HepG2 (cell line): Measurements from ENCODE around the gene PCNA. TPM values are rescaled to one million over a fixed set of nuclear protein-coding genes. Genes with fewer than 3 reads are reported as not detected.

Experiments
- ARID5B ChIP-seq: IDR thresholded peaks from 2 replicates; pipeline ENCODE4 v1.4.0; 2020; ENCODE audit warnings: mild to moderate bottlenecking, missing genetic modification reagents
- CBFB ChIP-seq: sonication (generic); formaldehyde crosslinking; IDR thresholded peaks from 2 replicates; pipeline ENCODE4 v1.4.0; 2020; ENCODE audit warnings: missing genetic modification reagents
- HOXA9 ChIP-seq: sonication (generic); formaldehyde crosslinking; IDR thresholded peaks from 2 replicates; pipeline ENCODE4 v1.8.1; 2022; ENCODE audit warnings: missing genetic modification reagents, mild to moderate bottlenecking, moderate library complexity, borderline replicate concordance
- ONECUT2 ChIP-seq: sonication (generic); formaldehyde crosslinking; IDR thresholded peaks from 2 replicates; pipeline ENCODE4 v1.4.0; 2020; ENCODE audit warnings: missing genetic modification reagents
- RAD51 ChIP-seq: fragments of 450-650 bp; IDR thresholded peaks from 2 replicates; pipeline ENCODE4 v1.6.1; 2016; ENCODE audit warnings: borderline replicate concordance
- REPIN1 ChIP-seq: sonication (generic); formaldehyde crosslinking; IDR thresholded peaks from 2 replicates; pipeline ENCODE4 v1.8.0; 2022; ENCODE audit warnings: missing genetic modification reagents, low read depth, mild to moderate bottlenecking, borderline replicate concordance
- SIN3A ChIP-seq: IDR thresholded peaks from 2 replicates; pipeline ENCODE4 v1.6.1; 2011; ENCODE audit warnings: low read depth, mild to moderate bottlenecking, control low read depth, low read length, borderline replicate concordance
- SOX13 ChIP-seq, 3 experiments: fragments of 450-650 bp in 1 of 3; sonication (generic) in 1 of 3; formaldehyde crosslinking in 1 of 3; IDR thresholded peaks in 2 of 3; conservative IDR thresholded peaks in 1 of 3; 2 replicates each; pipeline versions ENCODE4 v1.5.0 to v1.6.1; 2016 to 2020; ENCODE audit warnings: antibody characterized with exemption in 1 of 3, mild to moderate bottlenecking in 1 of 3, missing compliant biosample characterization in 1 of 3, missing genetic modification reagents in 1 of 3, moderate library complexity in 1 of 3
- SOX5 ChIP-seq: IDR thresholded peaks from 2 replicates; pipeline ENCODE4 v1.6.1; 2016; ENCODE audit warnings: borderline replicate concordance
- ZMYM2 ChIP-seq: sonication (generic); formaldehyde crosslinking; IDR thresholded peaks from 2 replicates; pipeline ENCODE4 v1.8.0; 2022; ENCODE audit warnings: mild to moderate bottlenecking, missing genetic modification reagents
- ZMYM3 ChIP-seq: sonication (generic); formaldehyde crosslinking; IDR thresholded peaks from 2 replicates; pipeline ENCODE4 v1.5.1; 2020; ENCODE audit warnings: mild to moderate bottlenecking, missing genetic modification reagents
- ZNF121 ChIP-seq: sonication (generic); formaldehyde crosslinking; IDR thresholded peaks from 2 replicates; pipeline ENCODE4 v1.5.0; 2020; ENCODE audit warnings: mild to moderate bottlenecking, missing genetic modification reagents
- ZNF343 ChIP-seq: sonication (generic); formaldehyde crosslinking; IDR thresholded peaks from 2 replicates; pipeline ENCODE4 v1.4.0; 2020; ENCODE audit warnings: mild to moderate bottlenecking, missing genetic modification reagents
- ZNF605 ChIP-seq: sonication (generic); formaldehyde crosslinking; IDR thresholded peaks from 2 replicates; pipeline ENCODE4 v1.8.0; 2022; ENCODE audit warnings: mild to moderate bottlenecking, missing genetic modification reagents
- ZNF709 ChIP-seq: sonication (generic); formaldehyde crosslinking; IDR thresholded peaks from 2 replicates; pipeline ENCODE4 v1.5.0; 2020; ENCODE audit warnings: mild to moderate bottlenecking, missing genetic modification reagents
- ZNF776 ChIP-seq: sonication (generic); formaldehyde crosslinking; IDR thresholded peaks from 2 replicates; pipeline ENCODE4 v1.4.0; 2020; ENCODE audit warnings: mild to moderate bottlenecking, missing genetic modification reagents
- polyA plus RNA-seq, 8 experiments: library from polyadenylated mRNA; depleted of rRNA in 3 of 8; stranded (reverse) in 7 of 8; unstranded in 1 of 8; fragments of >200 nt; fragmentation: Illumina TruSeq in 4 of 8; extraction: Trizol in 4 of 8; gene quantifications; 2 replicates each; pipeline versions ENCODE4 v1.2.1 to v1.2.3, GENCODE V29; 2011 to 2016; ENCODE audit warnings: low read depth in 4 of 8, missing spikeins in 1 of 8, mixed read lengths in 1 of 8; ENCODE audit not compliant: insufficient read depth in 1 of 8
- total RNA-seq, 5 experiments: library from RNA; depleted of rRNA; stranded (reverse); fragments of >200 nt; fragmentation: Illumina TruSeq; extraction: Trizol; gene quantifications; 2 replicates each; pipeline ENCODE4 v1.2.3, GENCODE V29; 2016; ENCODE audit warnings: low read depth in 1 of 5
- TF ChIP-seq, protein P1 (sequence below): IDR thresholded peaks from 2 replicates; pipeline ENCODE4 v1.6.1; 2016; ENCODE audit warnings: low read depth, missing genetic modification reagents, missing compliant biosample characterization

PCNA gene
- total and polyA plus RNA-seq, 2 of the 13 experiments (the other 11 are each of a cell fraction or from before 2014, with no cell fraction given), result 229 to 655 TPM

GRCh38 chr20:5145365-5146098 is 25.8 kb upstream of the PCNA start (continued):
- no peak for TF ChIP-seq SOX13 (IDR thresholded peaks at IDR 0.05)
- 0 out of 4 replicates have a peak, but pooled peaks of 1 of the 2 experiments have one; percentile 4 for TF ChIP-seq SOX13 (CRISPR knock-in tag; conservative IDR thresholded peaks at IDR 0.05 in 1 of 2, IDR thresholded peaks at IDR 0.05 in 1 of 2)
- peak; percentile 71; the same call in 1 of the 2 replicates for TF ChIP-seq ZNF121
- TF ChIP-seq ZNF776, result no peak
- TF ChIP-seq RAD51, result no peak
- TF ChIP-seq ONECUT2 (CRISPR knock-in tag), result no peak
- TF ChIP-seq ZMYM3 (CRISPR knock-in tag), result peak; percentile 9; the same call in 1 of the 2 replicates
- 0 out of 2 replicates have a peak, but pooled peaks have one; percentile 32 for TF ChIP-seq ZMYM2 (CRISPR knock-in tag)
- TF ChIP-seq HOXA9 (CRISPR knock-in tag), result no peak
- no peak for TF ChIP-seq ZNF709
- no peak for TF ChIP-seq ZNF343
- TF ChIP-seq ZNF605 (CRISPR knock-in tag), result peak; percentile 75; the same call in 1 of the 2 replicates
- TF ChIP-seq ARID5B (CRISPR knock-in tag), result 0 out of 2 replicates have a peak, but pooled peaks have one; percentile 30
- TF ChIP-seq, protein P1, sequence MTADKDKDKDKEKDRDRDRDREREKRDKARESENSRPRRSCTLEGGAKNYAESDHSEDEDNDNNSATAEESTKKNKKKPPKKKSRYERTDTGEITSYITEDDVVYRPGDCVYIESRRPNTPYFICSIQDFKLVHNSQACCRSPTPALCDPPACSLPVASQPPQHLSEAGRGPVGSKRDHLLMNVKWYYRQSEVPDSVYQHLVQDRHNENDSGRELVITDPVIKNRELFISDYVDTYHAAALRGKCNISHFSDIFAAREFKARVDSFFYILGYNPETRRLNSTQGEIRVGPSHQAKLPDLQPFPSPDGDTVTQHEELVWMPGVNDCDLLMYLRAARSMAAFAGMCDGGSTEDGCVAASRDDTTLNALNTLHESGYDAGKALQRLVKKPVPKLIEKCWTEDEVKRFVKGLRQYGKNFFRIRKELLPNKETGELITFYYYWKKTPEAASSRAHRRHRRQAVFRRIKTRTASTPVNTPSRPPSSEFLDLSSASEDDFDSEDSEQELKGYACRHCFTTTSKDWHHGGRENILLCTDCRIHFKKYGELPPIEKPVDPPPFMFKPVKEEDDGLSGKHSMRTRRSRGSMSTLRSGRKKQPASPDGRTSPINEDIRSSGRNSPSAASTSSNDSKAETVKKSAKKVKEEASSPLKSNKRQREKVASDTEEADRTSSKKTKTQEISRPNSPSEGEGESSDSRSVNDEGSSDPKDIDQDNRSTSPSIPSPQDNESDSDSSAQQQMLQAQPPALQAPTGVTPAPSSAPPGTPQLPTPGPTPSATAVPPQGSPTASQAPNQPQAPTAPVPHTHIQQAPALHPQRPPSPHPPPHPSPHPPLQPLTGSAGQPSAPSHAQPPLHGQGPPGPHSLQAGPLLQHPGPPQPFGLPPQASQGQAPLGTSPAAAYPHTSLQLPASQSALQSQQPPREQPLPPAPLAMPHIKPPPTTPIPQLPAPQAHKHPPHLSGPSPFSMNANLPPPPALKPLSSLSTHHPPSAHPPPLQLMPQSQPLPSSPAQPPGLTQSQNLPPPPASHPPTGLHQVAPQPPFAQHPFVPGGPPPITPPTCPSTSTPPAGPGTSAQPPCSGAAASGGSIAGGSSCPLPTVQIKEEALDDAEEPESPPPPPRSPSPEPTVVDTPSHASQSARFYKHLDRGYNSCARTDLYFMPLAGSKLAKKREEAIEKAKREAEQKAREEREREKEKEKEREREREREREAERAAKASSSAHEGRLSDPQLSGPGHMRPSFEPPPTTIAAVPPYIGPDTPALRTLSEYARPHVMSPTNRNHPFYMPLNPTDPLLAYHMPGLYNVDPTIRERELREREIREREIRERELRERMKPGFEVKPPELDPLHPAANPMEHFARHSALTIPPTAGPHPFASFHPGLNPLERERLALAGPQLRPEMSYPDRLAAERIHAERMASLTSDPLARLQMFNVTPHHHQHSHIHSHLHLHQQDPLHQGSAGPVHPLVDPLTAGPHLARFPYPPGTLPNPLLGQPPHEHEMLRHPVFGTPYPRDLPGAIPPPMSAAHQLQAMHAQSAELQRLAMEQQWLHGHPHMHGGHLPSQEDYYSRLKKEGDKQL (CRISPR knock-in tag), result no peak
- TF ChIP-seq CBFB (CRISPR knock-in tag), result no peak
- TF ChIP-seq REPIN1 (CRISPR knock-in tag), result no peak
- TF ChIP-seq SIN3A, result no peak
- TF ChIP-seq SOX5, result peak; percentile 29; the same call in 1 of the 2 replicates
- TF ChIP-seq, all 625 proteins: peak for 24
